Measurements from ENCODE around the gene PPP1R14D. TPM values are rescaled to one million over a fixed set of nuclear protein-coding genes. Genes with fewer than 3 reads are reported as not detected.

The PPP1R14D gene
- total RNA-seq, 4 donors from 2014 or later = not detected

- H3K4me1 ChIP-seq = no peaks in the 10 kb centered on the region
- H3K9me3 ChIP-seq = no peaks in the 10 kb centered on the region
- DNase-seq (ENCODE audit: low spot score in 2 of 2) = no peak
- H3K4me3 ChIP-seq = no peak overlapping the region
- TF ChIP-seq EP300 (IDR thresholded peaks at IDR 0.05) (no peak), POLR2A (IDR thresholded peaks at IDR 0.05) (no peak), CTCF (IDR thresholded peaks at IDR 0.05) (no peak), POLR2AphosphoS5 (IDR thresholded peaks at IDR 0.05) (no peak)
- H3K27me3 ChIP-seq = no peaks in the 10 kb centered on the region
- no peak overlapping the region for H3K27ac ChIP-seq
- WGBS = 84% methylated on average over 7 of the region's 7 CpGs
- peaks cover 9% of the 10 kb centered on the region for H3K36me3 ChIP-seq
Measured at GRCh38 chr15:40819048-40819447, 9.5 kb downstream of the PPP1R14D start.

GRCh38 chr15:40815042-40815698, 13.3 kb downstream of the PPP1R14D start:
- peaks cover 32% of the 10 kb centered on the region for H3K36me3 ChIP-seq
- H3K27ac ChIP-seq = no peak overlapping the region

GRCh38 chr15:40812721-40813425, 15.6 kb downstream of the PPP1R14D start:
- no peak overlapping the region for H3K4me3 ChIP-seq
- no peaks in the 10 kb centered on the region for H3K9me3 ChIP-seq
- 90% methylated on average over 10 of the region's 12 CpGs for WGBS
- peaks cover 37% of the 10 kb centered on the region for H3K36me3 ChIP-seq
- H3K27ac ChIP-seq = no peak overlapping the region
- H3K27me3 ChIP-seq = no peaks in the 10 kb centered on the region
- TF ChIP-seq POLR2AphosphoS5 (IDR thresholded peaks at IDR 0.05) (no peak), POLR2A (IDR thresholded peaks at IDR 0.05) (no peak), EP300 (IDR thresholded peaks at IDR 0.05) (no peak), CTCF (IDR thresholded peaks at IDR 0.05) (no peak)
- no peak for DNase-seq (ENCODE audit: low spot score in 2 of 2)
- H3K4me1 ChIP-seq = peaks cover 8% of the 10 kb centered on the region

More at GRCh38 chr15:40815042-40815698, 13.3 kb downstream of the PPP1R14D start:
- 72% methylated on average over 4 of the region's 4 CpGs for WGBS
- no peak for DNase-seq (ENCODE audit: low spot score in 2 of 2)
- H3K4me1 ChIP-seq = no peaks in the 10 kb centered on the region
- no peaks in the 10 kb centered on the region for H3K9me3 ChIP-seq
- H3K4me3 ChIP-seq = no peak overlapping the region
- no peaks in the 10 kb centered on the region for H3K27me3 ChIP-seq
- no peak for TF ChIP-seq POLR2AphosphoS5 (IDR thresholded peaks at IDR 0.05)
- no peak for TF ChIP-seq CTCF (IDR thresholded peaks at IDR 0.05)
- no peak for TF ChIP-seq EP300 (IDR thresholded peaks at IDR 0.05)
- TF ChIP-seq POLR2A (IDR thresholded peaks at IDR 0.05) = no peak

- 71% methylated on average over 8 of the region's 8 CpGs for WGBS
- Histone ChIP-seq H3K4me3 (no peak overlapping the region), H3K27me3 (no peaks in the 10 kb centered on the region), H3K9me3 (no peaks in the 10 kb centered on the region), H3K36me3 (peaks cover 27% of the 10 kb centered on the region), H3K4me1 (peaks cover 22% of the 10 kb centered on the region), H3K27ac (no peak overlapping the region)
- TF ChIP-seq CTCF (IDR thresholded peaks at IDR 0.05) (no peak), EP300 (IDR thresholded peaks at IDR 0.05) (no peak), POLR2AphosphoS5 (IDR thresholded peaks at IDR 0.05) (no peak), POLR2A (IDR thresholded peaks at IDR 0.05) (no peak)
- DNase-seq (ENCODE audit: low spot score in 2 of 2) = no peak
Measured at GRCh38 chr15:40808861-40809450, 19.6 kb downstream of the PPP1R14D start.

GRCh38 chr15:40807888-40808461, 20.5 kb downstream of the PPP1R14D start:
- 6% methylated on average over 18 of the region's 19 CpGs for WGBS

More at GRCh38 chr15:40807888-40808461, 20.5 kb downstream of the PPP1R14D start:
- Histone ChIP-seq H3K4me1 (peaks cover 22% of the 10 kb centered on the region), H3K36me3 (peaks cover 17% of the 10 kb centered on the region), H3K27ac (no peak overlapping the region), H3K4me3 (peak overlapping the region; percentile 78), H3K9me3 (no peaks in the 10 kb centered on the region), H3K27me3 (no peaks in the 10 kb centered on the region)
- no peak for DNase-seq (ENCODE audit: low spot score in 2 of 2)
- TF ChIP-seq CTCF (IDR thresholded peaks at IDR 0.05) (no peak), EP300 (IDR thresholded peaks at IDR 0.05) (no peak), POLR2AphosphoS5 (IDR thresholded peaks at IDR 0.05) (no peak), POLR2A (IDR thresholded peaks at IDR 0.05) (no peak)
